Prostate gland (tissue), 2 donors: ENCODE results near the gene FOXO1. TPM values are rescaled to one million over a fixed set of nuclear protein-coding genes. Genes with fewer than 3 reads are reported as not detected.

Experiments used
- DNase-seq: peaks from one replicate; pipeline ENCODE4 v3.0.0-alpha.2; 2019; ENCODE audit warnings: low spot score
- H3K27ac ChIP-seq, 2 donors: fragments of 200-600 bp; sonication (generic); 2 replicates each; pipeline ENCODE4 v1.5.1; 2017 to 2019
- H3K27me3 ChIP-seq: fragments of 200-600 bp; sonication (generic); replicated peaks from 2 replicates; pipeline ENCODE4 v1.5.1; 2019; ENCODE audit not compliant: insufficient read depth
- H3K36me3 ChIP-seq, 2 donors: fragments of 200-600 bp; sonication (generic); 1 replicate in 1 of 2; 2 replicates in 1 of 2; pipeline versions ENCODE4 v1.5.1 to v1.8.1; 2017 to 2019
- H3K4me1 ChIP-seq: fragments of 200-600 bp; sonication (generic); replicated peaks from 2 replicates; pipeline ENCODE4 v1.5.1; 2019
- H3K4me3 ChIP-seq, 2 donors: fragments of 200-600 bp; sonication (generic); 2 replicates each; pipeline ENCODE4 v1.5.1; 2017 to 2019
- H3K9me3 ChIP-seq: fragments of 200-600 bp; sonication (generic); 2 replicates; pipeline ENCODE4 v1.5.1; 2017
- POLR2A ChIP-seq: fragments of 450-650 bp; IDR thresholded peaks from one replicate; pipeline ENCODE4 v1.6.1; 2016; ENCODE audit warnings: antibody characterized with exemption, mild to moderate bottlenecking
- POLR2AphosphoS5 ChIP-seq: sonication (generic); formaldehyde crosslinking; IDR thresholded peaks from one replicate; pipeline ENCODE4 v1.6.1; 2017; ENCODE audit warnings: antibody characterized with exemption
- WGBS: methylation state at CpG from one replicate; pipeline ENCODE4 v1.1.5; 2018; 5-methylcytosine and 5-hydroxymethylcytosine counted together
- intact Hi-C: fragments of 100-400 bp; cut with DNase I; formaldehyde crosslinking; loops from one replicate; pipeline ENCODE4 v1.14.2; 2022
- total RNA-seq, 2 donors: library from RNA; depleted of rRNA; stranded (reverse); fragments of >200 nt; gene quantifications; one replicate each; pipeline ENCODE4 v1.1.0, GENCODE V29; 2016
- TF ChIP-seq, protein P1 (sequence below), 4 experiments: fragments of 200-600 bp in 2 of 4; fragments of 450-650 bp in 2 of 4; sonication (generic) in 2 of 4; IDR thresholded peaks; 1 replicate in 3 of 4; 2 replicates in 1 of 4; pipeline ENCODE4 v1.5.1; 2016 to 2019; ENCODE audit warnings: antibody characterized with exemption in 4 of 4, mild to moderate bottlenecking in 2 of 4, moderate library complexity in 2 of 4

The FOXO1 gene
- total RNA-seq, 2 donors from 2014 or later, result 23.5 to 46.1 TPM

DNA sequence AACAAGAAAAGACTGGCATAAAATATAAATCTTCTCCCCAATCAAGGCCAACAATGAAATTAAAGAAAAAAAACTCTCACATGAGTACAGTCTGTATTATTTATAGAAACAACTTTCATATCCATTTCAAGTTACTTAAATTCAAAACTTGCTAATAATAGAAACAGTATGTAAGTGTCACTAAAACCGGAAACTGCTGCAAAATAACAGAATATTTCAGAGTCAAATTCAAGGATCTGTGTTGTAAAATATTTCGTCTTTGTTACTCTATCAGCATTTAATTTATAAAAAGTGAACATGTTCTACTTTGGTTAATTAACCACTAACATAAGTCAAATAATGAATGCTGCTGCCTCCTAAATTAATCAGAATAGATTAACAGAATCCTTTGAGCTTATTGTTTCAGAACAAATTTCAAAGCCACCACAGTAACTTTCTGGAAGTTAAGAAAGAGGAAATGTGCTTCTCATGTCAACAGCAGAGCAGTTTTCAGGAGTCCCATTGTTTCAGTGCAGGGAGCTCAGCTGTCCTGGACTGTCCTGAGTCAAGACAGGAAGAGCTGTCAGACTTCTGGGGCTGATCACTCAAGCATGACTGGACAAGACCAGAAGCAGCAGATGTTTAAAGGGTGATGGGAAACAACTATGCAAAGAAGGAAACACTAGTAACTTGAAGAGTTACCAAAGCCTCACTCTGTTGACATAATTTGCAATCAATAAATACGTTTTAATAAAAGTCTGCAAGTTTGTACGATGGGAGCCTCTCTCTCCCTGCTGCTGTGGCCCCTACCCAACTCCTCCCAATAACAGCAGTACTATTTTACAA lies 76.9 kb downstream of the FOXO1 start:
- Histone ChIP-seq H3K27ac (no peak overlapping the region), H3K36me3 (no peaks in the 10 kb centered on the region), H3K9me3 (no peaks in the 10 kb centered on the region), H3K4me1 (no peaks in the 10 kb centered on the region), H3K4me3 (no peak overlapping the region), H3K27me3 (no peaks in the 10 kb centered on the region)
- WGBS, result 19% methylated on average over 4 of the region's 4 CpGs
- TF ChIP-seq POLR2A, result no peak
- peak; percentile 31 for TF ChIP-seq POLR2AphosphoS5
- peak; percentile 27 for DNase-seq
- intact Hi-C loops, result no loop called here

DNA sequence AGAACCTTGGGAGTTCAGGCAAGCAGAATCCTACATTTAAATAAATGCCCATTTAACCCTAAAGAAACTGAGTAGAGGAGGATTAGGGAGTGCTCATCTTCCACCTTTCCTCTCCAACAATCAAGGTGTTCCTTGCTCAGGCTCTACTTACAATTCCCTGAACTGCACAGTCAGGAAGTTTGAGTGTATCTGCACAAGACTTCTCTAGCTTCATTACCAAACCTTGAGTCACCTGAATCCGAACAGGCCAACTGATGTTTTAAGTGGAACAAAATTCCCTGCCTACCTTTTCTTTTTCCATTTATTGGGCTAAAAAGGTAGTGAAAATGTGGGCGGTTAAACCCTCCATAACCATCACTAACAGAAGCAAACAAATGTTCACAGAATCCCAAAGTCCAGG lies 78.3 kb downstream of the FOXO1 start:
- no peak for DNase-seq
- H3K27me3 ChIP-seq, result no peaks in the 10 kb centered on the region
- H3K4me3 ChIP-seq, result no peak overlapping the region
- H3K36me3 ChIP-seq, result no peaks in the 10 kb centered on the region
- 92% methylated on average over 2 of the region's 2 CpGs for WGBS
- no peaks in the 10 kb centered on the region for H3K4me1 ChIP-seq
- no peak overlapping the region for H3K27ac ChIP-seq
- H3K9me3 ChIP-seq, result no peaks in the 10 kb centered on the region
- no peak for TF ChIP-seq POLR2AphosphoS5
- TF ChIP-seq, protein P1, sequence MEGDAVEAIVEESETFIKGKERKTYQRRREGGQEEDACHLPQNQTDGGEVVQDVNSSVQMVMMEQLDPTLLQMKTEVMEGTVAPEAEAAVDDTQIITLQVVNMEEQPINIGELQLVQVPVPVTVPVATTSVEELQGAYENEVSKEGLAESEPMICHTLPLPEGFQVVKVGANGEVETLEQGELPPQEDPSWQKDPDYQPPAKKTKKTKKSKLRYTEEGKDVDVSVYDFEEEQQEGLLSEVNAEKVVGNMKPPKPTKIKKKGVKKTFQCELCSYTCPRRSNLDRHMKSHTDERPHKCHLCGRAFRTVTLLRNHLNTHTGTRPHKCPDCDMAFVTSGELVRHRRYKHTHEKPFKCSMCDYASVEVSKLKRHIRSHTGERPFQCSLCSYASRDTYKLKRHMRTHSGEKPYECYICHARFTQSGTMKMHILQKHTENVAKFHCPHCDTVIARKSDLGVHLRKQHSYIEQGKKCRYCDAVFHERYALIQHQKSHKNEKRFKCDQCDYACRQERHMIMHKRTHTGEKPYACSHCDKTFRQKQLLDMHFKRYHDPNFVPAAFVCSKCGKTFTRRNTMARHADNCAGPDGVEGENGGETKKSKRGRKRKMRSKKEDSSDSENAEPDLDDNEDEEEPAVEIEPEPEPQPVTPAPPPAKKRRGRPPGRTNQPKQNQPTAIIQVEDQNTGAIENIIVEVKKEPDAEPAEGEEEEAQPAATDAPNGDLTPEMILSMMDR (IDR thresholded peaks at IDR 0.05), result no peak
- TF ChIP-seq POLR2A, result no peak
- intact Hi-C loops, result no loop called here

DNA sequence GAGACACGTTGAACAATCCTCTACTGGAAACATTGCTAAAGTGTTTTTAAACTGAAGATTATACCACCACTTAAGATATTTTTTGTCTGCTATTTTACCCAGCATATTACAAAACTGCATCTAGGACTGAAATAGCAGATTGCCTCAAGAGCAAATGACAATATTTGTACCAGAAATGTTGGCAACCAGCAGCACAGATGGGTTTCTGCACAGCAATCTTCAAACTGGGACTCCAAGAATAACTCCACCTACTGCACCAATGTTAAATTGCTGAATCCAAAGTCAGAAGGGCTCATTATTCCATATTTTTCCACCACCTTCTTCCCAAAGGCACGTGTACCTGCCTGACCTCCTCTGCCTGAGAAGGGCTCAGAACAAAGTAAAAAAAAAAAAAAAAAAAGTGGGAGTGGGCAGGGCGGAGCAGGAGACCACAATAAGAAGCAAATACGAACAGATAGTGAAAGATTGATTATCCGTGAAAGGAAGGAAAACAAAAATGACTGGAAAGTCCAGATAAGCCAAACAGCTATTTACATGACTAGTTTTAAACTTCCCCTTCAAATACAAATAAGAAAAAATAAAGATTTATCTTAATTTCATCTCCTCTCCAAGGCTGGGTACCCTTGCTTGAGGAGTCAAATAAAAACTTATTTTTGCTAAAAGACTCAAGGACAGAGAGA lies 79.4 kb downstream of the FOXO1 start:
- Histone ChIP-seq H3K27me3 (no peaks in the 10 kb centered on the region), H3K27ac (no peak overlapping the region), H3K36me3 (no peaks in the 10 kb centered on the region), H3K4me3 (no peak overlapping the region), H3K9me3 (no peaks in the 10 kb centered on the region), H3K4me1 (no peaks in the 10 kb centered on the region)
- intact Hi-C loops, result no loop called here
- 74% methylated on average over 5 of the region's 5 CpGs for WGBS
- no peak for TF ChIP-seq POLR2AphosphoS5
- no peak for TF ChIP-seq POLR2A
- TF ChIP-seq, protein P1 (IDR thresholded peaks at IDR 0.05), result no peak
- no peak for DNase-seq

DNA sequence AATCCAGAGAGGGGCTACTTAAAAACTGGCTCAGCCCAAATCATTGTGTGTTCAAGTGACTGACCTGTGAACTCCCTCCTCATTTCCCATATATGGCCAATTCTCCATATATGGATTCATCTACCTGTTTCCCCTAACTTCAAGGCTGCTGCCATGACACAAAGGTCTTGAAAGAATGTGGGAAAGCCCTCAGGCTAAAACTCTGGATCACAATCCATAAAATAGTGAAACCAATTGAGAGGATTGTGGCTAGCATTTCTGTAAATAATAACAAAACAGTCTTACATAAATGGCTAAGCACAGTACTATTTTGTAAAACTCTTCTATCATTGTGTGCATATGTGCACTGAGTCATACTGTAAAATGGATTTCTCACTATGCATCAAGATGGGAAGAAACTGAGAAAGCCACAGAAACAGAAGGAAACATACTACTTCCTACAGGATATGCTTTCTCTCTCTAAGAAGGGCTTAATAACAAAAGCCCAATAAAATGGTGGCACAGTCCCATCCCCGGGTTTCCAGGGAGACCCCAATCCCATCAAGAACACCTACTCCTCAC lies 80.5 kb downstream of the FOXO1 start:
- Histone ChIP-seq H3K36me3 (no peaks in the 10 kb centered on the region), H3K9me3 (no peaks in the 10 kb centered on the region), H3K27me3 (no peaks in the 10 kb centered on the region), H3K27ac (no peak overlapping the region), H3K4me1 (no peaks in the 10 kb centered on the region), H3K4me3 (no peak overlapping the region)
- DNase-seq, result no peak
- TF ChIP-seq POLR2A (no peak), POLR2AphosphoS5 (no peak)
- TF ChIP-seq, protein P1 (IDR thresholded peaks at IDR 0.05), result no peak
- intact Hi-C loops, result no loop called here
- WGBS, result 70% methylated on average over 1 of the region's 1 CpG

DNA sequence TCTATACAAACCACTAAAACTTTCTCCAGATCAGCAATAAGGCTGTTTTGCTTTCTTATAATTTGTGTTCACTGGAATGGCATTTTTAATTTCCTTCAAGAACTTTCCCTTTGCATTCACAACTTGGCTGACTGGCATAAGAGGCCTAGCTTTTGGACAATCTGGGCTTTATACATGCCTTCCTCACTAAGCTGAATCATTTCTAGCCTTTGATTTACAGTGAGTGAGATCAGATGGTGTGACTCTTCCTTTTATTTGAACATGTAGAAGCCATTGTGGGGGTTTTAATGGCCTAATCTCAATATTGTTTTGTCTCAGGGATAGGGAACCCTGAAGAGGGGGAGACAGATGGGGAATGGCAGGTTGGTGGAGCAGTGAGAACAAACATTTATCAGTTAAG lies 82.7 kb downstream of the FOXO1 start:
- DNase-seq, result no peak
- no peaks in the 10 kb centered on the region for H3K36me3 ChIP-seq

More for the DNA sequence above, 82.7 kb downstream of the FOXO1 start:
- no peak overlapping the region for H3K4me3 ChIP-seq
- TF ChIP-seq, protein P1 (IDR thresholded peaks at IDR 0.05), result no peak
- TF ChIP-seq POLR2AphosphoS5 (no peak), POLR2A (no peak)
- H3K27ac ChIP-seq, result no peak overlapping the region
- no peaks in the 10 kb centered on the region for H3K27me3 ChIP-seq
- intact Hi-C loops, result no loop called here
- no peaks in the 10 kb centered on the region for H3K4me1 ChIP-seq
- H3K9me3 ChIP-seq, result no peaks in the 10 kb centered on the region
